NCI-H1436 (cell line): Measurements from ENCODE around the gene PTGES3.
"Not testable (repeated sequence)": the region's sequence is repeated elsewhere in the genome, so short reads cannot be mapped to it uniquely, and the experiment has no call there.

Experiments
- DNase-seq: peaks from one replicate; lab custom pipeline; 2025; lab: John Stamatoyannopoulos, UW

PTGES3 gene

GRCh38 chr12:56688129-56688845 is at the start of gene PTGES3:
PTGES3 (minus strand) TSS chr12:56688284; CDS start chr12:56687999, 285 bp downstream.
- DNase-seq = peak; percentile 98

GRCh38 chr12:56728139-56728861 is 40.2 kb upstream of the PTGES3 start:
- DNase-seq = no peak

- not testable (repeated sequence) for DNase-seq
Measured at GRCh38 chr12:56726196-56726675, 38.2 kb upstream of the PTGES3 start.

- no peak for DNase-seq
Measured at GRCh38 chr12:56725723-56726102, 37.6 kb upstream of the PTGES3 start.

- peak; percentile 92 for DNase-seq
Measured at GRCh38 chr12:56724972-56725722, 37.1 kb upstream of the PTGES3 start, which contains the start of gene NACA. NACA (minus strand) TSS chr12:56725299; CDS start chr12:56724521, 778 bp downstream.

GRCh38 chr12:56724701-56724971 is 36.6 kb upstream of the PTGES3 start:
- no peak for DNase-seq

- no peak for DNase-seq
Measured at GRCh38 chr12:56723889-56724700, 36.0 kb upstream of the PTGES3 start.

- DNase-seq = no peak
Measured at GRCh38 chr12:56723352-56723751, 35.3 kb upstream of the PTGES3 start.

- no peak for DNase-seq
Measured at GRCh38 chr12:56722832-56723231, 34.7 kb upstream of the PTGES3 start.

GRCh38 chr12:56721721-56722120 is 33.6 kb upstream of the PTGES3 start:
- no peak for DNase-seq

- DNase-seq = no peak
Measured at GRCh38 chr12:56721216-56721615, 33.1 kb upstream of the PTGES3 start.

GRCh38 chr12:56720731-56721151 is 32.7 kb upstream of the PTGES3 start:
- no peak for DNase-seq

- DNase-seq = no peak
Measured at GRCh38 chr12:56719056-56719455, 31.0 kb upstream of the PTGES3 start.

GRCh38 chr12:56718636-56719035 is 30.6 kb upstream of the PTGES3 start:
- no peak for DNase-seq

- DNase-seq = no peak
Measured at GRCh38 chr12:56718149-56718548, 30.1 kb upstream of the PTGES3 start.

GRCh38 chr12:56716933-56717880 is 29.1 kb upstream of the PTGES3 start:
- no peak for DNase-seq

- no peak for DNase-seq
Measured at GRCh38 chr12:56716458-56716857, 28.4 kb upstream of the PTGES3 start.

GRCh38 chr12:56715798-56716197 is 27.7 kb upstream of the PTGES3 start:
- no peak for DNase-seq

- no peak for DNase-seq
Measured at GRCh38 chr12:56714431-56714929, 26.4 kb upstream of the PTGES3 start.

GRCh38 chr12:56713345-56713744 is 25.3 kb upstream of the PTGES3 start:
- DNase-seq = no peak
